ENCODE results near the gene NT5DC1.

Gene NT5DC1

GRCh38 chr6:116126032-116126431 lies 25.4 kb downstream of the NT5DC1 start, which contains the start of gene COL10A1:
Gene COL10A1, minus strand, starts transcription at chr6:116126132. Its CDS starts 640 bp downstream, at chr6:116125492.
- Histone ChIP-seq H3K9ac (ENCODE audit: low read length) (no peak within 1 kb of the TSS), H3K4me2 (ENCODE audit: low read depth, low read length) (no peak within 1 kb of the TSS), H3K4me1 (ENCODE audit: low read length) (no peaks in the 10 kb centered on the region), H2AFZ (ENCODE audit: low read length) (no peak within 1 kb of the TSS), H3K27me3 (replicated peaks; ENCODE audit: insufficient read depth, low read length) (no peaks in the 10 kb centered on the region), H3K9me3 (replicated peaks; ENCODE audit: insufficient read depth, low read length) (no peaks in the 10 kb centered on the region), H4K20me1 (ENCODE audit: insufficient read depth, low read length) (no peaks in the 10 kb centered on the region), H3K36me3 (replicated peaks; ENCODE audit: insufficient read depth, low read length) (no peaks in the 10 kb centered on the region), H3F3A (ENCODE audit: insufficient read depth, low read length) (no peaks in the 10 kb centered on the region), H3K27ac (ENCODE audit: low read length) (no peak within 1 kb of the TSS), H3K9me2 (replicated peaks; ENCODE audit: insufficient read depth, low read length) (no peaks in the 10 kb centered on the region), H3K4me3 (ENCODE audit: low read length) (no peak within 1 kb of the TSS), H3K79me2 (ENCODE audit: low read length) (no peaks in the 10 kb centered on the region)
- TF ChIP-seq EZH2phosphoT487 (IDR thresholded peaks at IDR 0.05; ENCODE audit: low read length) (no peak), EZH2 (optimal IDR thresholded peaks at IDR 0.05; ENCODE audit: low read depth, low read length) (no peak), CTCF (IDR thresholded peaks at IDR 0.05; ENCODE audit: low read length) (no peak)
- no peak for DNase-seq

- Histone ChIP-seq H3K4me1 (ENCODE audit: low read length) (no peaks in the 10 kb centered on the region), H3F3A (ENCODE audit: insufficient read depth, low read length) (no peaks in the 10 kb centered on the region), H3K9me2 (replicated peaks; ENCODE audit: insufficient read depth, low read length) (no peaks in the 10 kb centered on the region), H3K27ac (ENCODE audit: low read length) (no peak overlapping the region), H2AFZ (ENCODE audit: low read length) (no peak overlapping the region), H3K79me2 (ENCODE audit: low read length) (no peaks in the 10 kb centered on the region), H3K4me3 (ENCODE audit: low read length) (no peak overlapping the region), H3K36me3 (replicated peaks; ENCODE audit: insufficient read depth, low read length) (no peaks in the 10 kb centered on the region), H3K27me3 (replicated peaks; ENCODE audit: insufficient read depth, low read length) (no peaks in the 10 kb centered on the region), H3K9me3 (replicated peaks; ENCODE audit: insufficient read depth, low read length) (no peaks in the 10 kb centered on the region), H4K20me1 (ENCODE audit: insufficient read depth, low read length) (no peaks in the 10 kb centered on the region), H3K9ac (ENCODE audit: low read length) (no peak overlapping the region), H3K4me2 (ENCODE audit: low read depth, low read length) (no peak overlapping the region)
- no peak for TF ChIP-seq EZH2 (optimal IDR thresholded peaks at IDR 0.05; ENCODE audit: low read depth, low read length)
- no peak for DNase-seq
Observed at GRCh38 chr6:116127771-116128493, 27.3 kb downstream of the NT5DC1 start.

GRCh38 chr6:116133453-116133852 lies 32.8 kb downstream of the NT5DC1 start:
- Histone ChIP-seq H3K9ac (ENCODE audit: low read length) (no peak overlapping the region), H3K36me3 (replicated peaks; ENCODE audit: insufficient read depth, low read length) (no peaks in the 10 kb centered on the region), H3K9me2 (replicated peaks; ENCODE audit: insufficient read depth, low read length) (no peaks in the 10 kb centered on the region), H3F3A (ENCODE audit: insufficient read depth, low read length) (no peaks in the 10 kb centered on the region), H3K27ac (ENCODE audit: low read length) (no peak overlapping the region), H3K27me3 (replicated peaks; ENCODE audit: insufficient read depth, low read length) (no peaks in the 10 kb centered on the region), H3K79me2 (ENCODE audit: low read length) (no peaks in the 10 kb centered on the region), H3K4me2 (ENCODE audit: low read depth, low read length) (no peak overlapping the region), H3K4me1 (ENCODE audit: low read length) (no peaks in the 10 kb centered on the region), H3K4me3 (ENCODE audit: low read length) (no peak overlapping the region), H3K9me3 (replicated peaks; ENCODE audit: insufficient read depth, low read length) (no peaks in the 10 kb centered on the region), H2AFZ (ENCODE audit: low read length) (no peak overlapping the region), H4K20me1 (ENCODE audit: insufficient read depth, low read length) (no peaks in the 10 kb centered on the region)
- no peak for DNase-seq
- TF ChIP-seq CTCF (IDR thresholded peaks at IDR 0.05; ENCODE audit: low read length) (no peak), EZH2 (optimal IDR thresholded peaks at IDR 0.05; ENCODE audit: low read depth, low read length) (no peak), EZH2phosphoT487 (IDR thresholded peaks at IDR 0.05; ENCODE audit: low read length) (no peak)

- Histone ChIP-seq H3K9ac (ENCODE audit: low read length) (no peak overlapping the region), H4K20me1 (ENCODE audit: insufficient read depth, low read length) (no peaks in the 10 kb centered on the region), H3K9me3 (replicated peaks; ENCODE audit: insufficient read depth, low read length) (no peaks in the 10 kb centered on the region), H3K9me2 (replicated peaks; ENCODE audit: insufficient read depth, low read length) (no peaks in the 10 kb centered on the region), H3F3A (ENCODE audit: insufficient read depth, low read length) (no peaks in the 10 kb centered on the region), H2AFZ (ENCODE audit: low read length) (no peak overlapping the region), H3K27me3 (replicated peaks; ENCODE audit: insufficient read depth, low read length) (no peaks in the 10 kb centered on the region), H3K36me3 (replicated peaks; ENCODE audit: insufficient read depth, low read length) (no peaks in the 10 kb centered on the region), H3K4me1 (ENCODE audit: low read length) (no peaks in the 10 kb centered on the region), H3K4me3 (ENCODE audit: low read length) (no peak overlapping the region), H3K79me2 (ENCODE audit: low read length) (no peaks in the 10 kb centered on the region), H3K27ac (ENCODE audit: low read length) (no peak overlapping the region), H3K4me2 (ENCODE audit: low read depth, low read length) (no peak overlapping the region)
- no peak for TF ChIP-seq EZH2 (optimal IDR thresholded peaks at IDR 0.05; ENCODE audit: low read depth, low read length)
- TF ChIP-seq EZH2phosphoT487 (IDR thresholded peaks at IDR 0.05; ENCODE audit: low read length), result no peak
- TF ChIP-seq CTCF (IDR thresholded peaks at IDR 0.05; ENCODE audit: low read length), result no peak
- no peak for DNase-seq
Observed at GRCh38 chr6:116136373-116136772, 35.7 kb downstream of the NT5DC1 start.
